Gastrocnemius medialis (tissue), 4 donors: ENCODE results near the gene LILRA1.

Source experiments
- CTCF ChIP-seq, 5 experiments: fragments of 450-650 bp in 3 of 5; fragments of 200-600 bp in 2 of 5; sonication (generic) in 2 of 5; IDR thresholded peaks in 4 of 5; conservative IDR thresholded peaks in 1 of 5; 1 replicate in 4 of 5; 2 replicates in 1 of 5; pipeline ENCODE4 v1.5.1; 2016 to 2019; ENCODE audit warnings: antibody characterized with exemption in 5 of 5, mild to moderate bottlenecking in 3 of 5, moderate library complexity in 3 of 5
- POLR2A ChIP-seq, 2 donors: fragments of 450-650 bp; IDR thresholded peaks; one replicate each; pipeline ENCODE4 v1.6.1; 2017; ENCODE audit warnings: antibody characterized with exemption in 2 of 2, mild to moderate bottlenecking in 2 of 2, moderate library complexity in 2 of 2

GRCh38 chr19:54577334-54577733 is 16.1 kb upstream of the LILRA1 start:
- TF ChIP-seq CTCF (IDR thresholded peaks at IDR 0.05 in 4 of 5, conservative IDR thresholded peaks at IDR 0.05 in 1 of 5) (no peak), POLR2A (IDR thresholded peaks at IDR 0.05) (no peak)
